Cardiac fibroblast (primary cell): ENCODE data around the gene DOCK7.

Source experiments
- DNase-seq, 2 donors: peaks; one replicate each; pipeline versions ENCODE4 v3.0.0 to v3.0.0-alpha.2; 2010; ENCODE audit warnings: low read depth in 2 of 2
- H3K4me3 ChIP-seq, 2 donors: replicated peaks in 1 of 2; 1 replicate in 1 of 2; 2 replicates in 1 of 2; pipeline ENCODE4 v1.5.1; 2011; ENCODE audit warnings: low read depth in 2 of 2, low read length in 2 of 2, mild to moderate bottlenecking in 2 of 2, moderate library complexity in 1 of 2
- CTCF ChIP-seq: IDR thresholded peaks from one replicate; pipeline ENCODE4 v1.5.1; 2011; ENCODE audit warnings: low read depth, mild to moderate bottlenecking, low read length, inconsistent platforms

DOCK7 gene

DNA sequence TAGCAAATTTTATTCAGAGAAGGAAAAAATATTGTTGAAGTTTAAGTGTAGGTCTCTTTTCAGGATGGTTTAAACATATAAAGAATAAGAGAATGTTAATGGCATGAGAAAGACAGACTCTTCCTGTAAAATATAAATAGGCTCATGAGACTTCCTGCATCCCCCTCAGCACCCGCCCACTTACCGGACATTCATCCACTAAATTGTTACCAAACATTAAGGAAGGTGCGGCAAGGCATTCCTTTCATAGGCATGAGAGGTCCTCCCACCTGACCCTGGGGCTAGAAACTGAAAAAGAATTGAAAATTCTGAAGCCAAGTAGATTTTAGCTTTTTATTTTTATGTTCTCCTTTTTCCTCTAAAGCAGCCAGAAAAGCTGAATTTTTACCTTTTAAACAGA lies 261.9 kb downstream of the DOCK7 start:
- H3K4me3 ChIP-seq, result no peak overlapping the region
- no peak for TF ChIP-seq CTCF
- no peak for DNase-seq

DNA sequence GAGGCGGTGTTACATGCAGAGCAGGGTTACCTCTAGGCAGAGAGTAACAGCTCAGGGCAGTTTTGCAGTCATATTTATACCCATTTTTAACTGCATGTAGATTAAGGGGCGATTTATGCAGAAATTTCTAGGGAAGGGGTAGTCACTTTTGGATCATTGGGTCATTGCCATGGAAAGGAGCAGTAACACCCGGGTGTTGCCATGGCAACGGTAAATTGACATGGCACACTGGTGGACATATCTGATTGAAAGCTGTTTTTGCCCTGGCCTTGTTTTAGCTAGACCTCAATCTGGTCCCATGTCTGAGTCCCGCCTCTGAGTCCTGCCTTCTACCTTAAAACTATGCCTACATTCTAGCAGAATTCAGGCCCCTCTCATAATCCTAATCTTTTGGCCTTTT lies 263.1 kb downstream of the DOCK7 start:
- no peak for DNase-seq
- TF ChIP-seq CTCF, result no peak
- no peak overlapping the region for H3K4me3 ChIP-seq

GRCh38 chr1:62424411-62424810 lies 263.8 kb downstream of the DOCK7 start:
- H3K4me3 ChIP-seq, result no peak overlapping the region
- no peak for TF ChIP-seq CTCF
- DNase-seq, result peak in 1 of 2 donors; percentile 19

DNA sequence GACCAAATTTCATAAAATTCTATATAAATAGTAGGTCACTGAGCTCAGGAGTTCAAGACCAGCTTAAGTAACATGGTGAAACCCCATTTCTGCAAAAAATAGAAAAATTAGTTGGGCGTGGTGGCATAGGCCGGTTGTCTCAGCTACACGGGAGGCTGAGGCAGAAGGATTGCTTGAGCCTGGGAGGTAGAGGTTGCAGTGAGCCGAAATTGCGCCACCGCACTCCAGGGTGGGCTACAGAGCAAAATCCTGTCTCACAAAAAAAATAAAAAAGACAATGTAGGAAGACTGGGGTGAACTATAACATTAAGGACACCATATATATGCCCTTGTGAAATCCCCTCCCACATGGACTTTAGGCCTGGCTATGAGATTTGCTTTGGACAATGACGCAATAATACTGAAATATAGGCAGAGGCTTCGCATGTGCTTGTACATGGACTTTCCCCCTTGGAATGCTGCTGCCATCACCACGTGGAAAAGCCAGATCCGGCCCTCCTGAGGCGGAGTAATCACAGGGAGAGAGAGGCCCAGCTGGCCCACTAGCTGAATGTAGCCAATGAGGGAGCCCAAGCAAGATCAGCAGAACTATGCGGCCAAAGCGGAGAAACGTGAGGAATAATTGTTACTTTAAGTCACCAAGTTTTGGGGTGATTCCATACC lies 264.5 kb downstream of the DOCK7 start:
- H3K4me3 ChIP-seq, result no peak overlapping the region
- TF ChIP-seq CTCF, result no peak
- DNase-seq, result no peak

DNA sequence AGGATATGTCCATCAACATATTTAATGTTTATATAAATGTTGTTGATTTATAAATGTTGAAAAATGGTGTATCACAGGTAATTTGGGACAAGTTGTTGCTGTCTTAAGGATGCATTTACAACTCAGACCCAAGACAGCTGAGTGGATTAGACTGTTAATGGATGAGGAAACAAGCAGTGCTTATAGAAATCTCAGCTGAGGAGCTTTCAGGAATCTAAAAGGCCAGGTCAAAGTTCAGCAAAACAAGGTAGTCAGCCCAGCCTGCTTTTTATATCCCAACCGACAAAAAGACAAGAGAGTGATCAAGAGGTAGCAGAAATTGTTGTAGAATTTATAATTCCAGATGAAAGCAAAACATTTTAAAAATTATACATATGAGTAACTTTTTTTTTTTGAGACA lies 268.0 kb downstream of the DOCK7 start:
- H3K4me3 ChIP-seq, result no peak overlapping the region
- DNase-seq, result no peak
- no peak for TF ChIP-seq CTCF

DNA sequence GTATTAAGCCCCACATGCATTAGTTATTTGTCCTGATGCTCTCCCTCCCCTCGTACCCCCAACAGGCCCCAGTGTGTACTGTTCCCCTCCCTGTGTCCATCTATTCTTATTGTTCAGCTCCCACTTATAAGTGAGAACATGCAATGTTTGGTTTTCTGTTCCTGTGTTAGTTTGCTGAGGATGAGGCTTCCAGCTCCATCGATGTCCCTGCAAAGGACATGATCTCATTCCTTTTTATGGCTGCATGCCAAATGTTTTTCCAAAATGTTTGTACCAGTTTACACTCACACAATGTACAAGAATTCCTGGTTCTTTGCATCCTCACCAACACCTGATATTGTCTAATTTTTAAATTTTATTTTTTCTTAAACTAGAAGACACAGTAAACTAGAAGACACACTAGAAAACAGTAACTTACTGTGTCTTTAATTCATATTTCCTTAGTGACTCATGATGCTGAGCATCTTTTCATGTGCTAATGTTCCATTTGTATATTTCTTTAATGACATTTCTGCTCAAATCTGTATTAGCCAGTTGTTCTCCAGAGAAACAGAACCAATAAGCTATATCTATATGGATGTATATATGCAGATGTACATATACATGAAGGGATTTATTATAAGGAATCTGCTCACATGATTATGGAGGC lies 270.7 kb downstream of the DOCK7 start:
- no peak for TF ChIP-seq CTCF
- peak in 1 of 2 donors; percentile 34 for DNase-seq
- H3K4me3 ChIP-seq, result no peak overlapping the region
